GM19463 (cell line): ENCODE measurements around the gene PTPN22.

Experiments
- ATAC-seq: cut with Tn5 transposase; IDR thresholded peaks from one replicate; pipeline ENCODE4 v1.9.1; 2021; ENCODE audit warnings: mild to moderate bottlenecking, moderate library complexity; ENCODE audit not compliant: unreplicated experiment

Gene PTPN22

GRCh38 chr1:113804421-113805255, 66.9 kb downstream of the PTPN22 start:
- no peak for ATAC-seq

DNA sequence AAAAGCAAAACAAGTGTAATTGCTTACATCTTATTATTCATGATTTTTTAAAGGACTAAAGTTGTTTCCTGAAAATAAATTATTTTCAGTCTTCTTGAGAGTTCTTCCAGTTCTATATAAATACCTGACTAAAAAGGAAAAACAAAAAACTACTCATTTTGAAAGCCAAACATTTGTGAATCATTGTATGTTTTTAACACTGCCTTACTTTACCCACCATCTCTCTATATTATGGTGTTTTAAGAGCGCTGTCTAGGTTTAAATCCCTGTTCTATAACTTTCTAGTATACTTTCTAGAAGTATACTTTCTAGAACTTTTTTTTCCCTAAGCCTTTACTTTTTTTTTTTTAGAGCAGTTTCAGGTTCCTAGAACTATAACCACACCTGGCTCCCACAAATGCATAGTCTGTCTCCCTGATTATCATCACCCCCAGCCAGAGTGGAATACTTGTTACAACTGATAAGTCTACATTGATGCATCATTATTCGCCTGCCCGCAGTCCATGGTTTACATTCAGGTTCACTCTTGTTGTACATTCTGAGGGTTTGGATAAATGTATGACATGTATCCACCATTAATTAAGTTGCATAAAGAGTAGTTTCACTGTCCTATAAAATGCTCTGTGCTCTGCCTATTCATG, 69.0 kb downstream of the PTPN22 start:
- ATAC-seq = no peak

DNA sequence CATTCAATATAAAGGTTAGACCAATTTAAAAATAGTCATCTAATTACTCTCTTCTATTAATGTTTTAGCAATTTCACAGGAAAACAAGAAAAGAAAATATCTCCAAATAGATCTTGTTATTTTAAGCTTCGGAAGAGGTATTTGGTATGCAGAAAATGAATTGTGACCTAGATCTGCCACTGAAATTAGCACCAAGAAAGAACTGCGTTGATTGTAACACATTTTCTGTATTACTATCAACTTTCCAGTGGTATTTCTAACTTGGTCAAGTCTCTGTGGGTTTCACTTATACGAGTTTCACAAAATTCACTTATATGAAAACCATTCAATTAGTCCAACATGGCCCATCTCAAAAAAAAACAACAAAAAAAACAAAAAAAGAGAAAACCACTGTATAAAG, 71.0 kb downstream of the PTPN22 start:
- ATAC-seq = no peak

- no peak for ATAC-seq
These were observed 74.0 kb downstream of the PTPN22 start for GRCh38 chr1:113797472-113797871.

DNA sequence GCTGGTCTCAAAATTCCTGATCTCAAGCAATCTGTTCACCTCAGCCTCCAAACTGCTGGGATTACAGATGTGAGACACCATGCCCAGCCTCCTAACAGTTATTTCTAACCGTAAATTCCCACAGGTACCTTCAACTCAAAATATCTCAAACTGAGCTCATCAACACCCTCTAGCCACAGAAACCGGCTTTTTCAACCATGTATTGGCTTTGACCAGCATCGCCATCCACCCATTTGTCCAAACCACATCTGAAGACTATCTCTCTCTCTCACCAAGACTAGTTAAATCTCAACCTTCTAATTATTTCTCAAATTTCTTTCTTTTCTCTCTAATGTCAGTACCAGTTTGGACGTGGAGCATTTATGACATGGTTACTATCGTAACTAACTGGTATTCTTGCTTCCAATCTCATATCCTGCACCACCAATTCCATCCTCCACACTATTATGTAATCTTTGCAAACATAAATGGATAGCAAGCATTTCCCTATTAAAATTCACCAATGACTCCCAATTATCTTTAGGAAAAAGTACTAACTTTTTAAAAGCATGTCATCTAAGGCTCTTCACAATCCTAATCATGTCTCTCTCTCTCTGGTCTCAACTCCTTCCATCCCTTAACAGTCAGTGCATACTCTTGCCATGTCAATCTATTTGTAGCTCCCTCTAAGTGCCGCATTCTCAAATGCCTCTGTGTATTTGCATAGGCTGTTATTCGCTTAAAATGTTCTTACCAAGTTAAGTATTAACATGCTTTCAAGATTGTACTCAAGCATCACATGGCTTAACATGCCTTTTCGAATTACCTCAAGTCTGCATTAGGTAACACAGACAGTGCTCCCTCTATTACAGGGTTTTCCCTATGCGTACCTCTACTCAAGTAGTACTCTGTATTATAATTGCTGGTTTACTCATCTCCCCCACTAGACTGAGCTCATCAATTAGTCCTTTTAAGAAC, 77.4 kb downstream of the PTPN22 start:
- peak; percentile 82 for ATAC-seq

DNA sequence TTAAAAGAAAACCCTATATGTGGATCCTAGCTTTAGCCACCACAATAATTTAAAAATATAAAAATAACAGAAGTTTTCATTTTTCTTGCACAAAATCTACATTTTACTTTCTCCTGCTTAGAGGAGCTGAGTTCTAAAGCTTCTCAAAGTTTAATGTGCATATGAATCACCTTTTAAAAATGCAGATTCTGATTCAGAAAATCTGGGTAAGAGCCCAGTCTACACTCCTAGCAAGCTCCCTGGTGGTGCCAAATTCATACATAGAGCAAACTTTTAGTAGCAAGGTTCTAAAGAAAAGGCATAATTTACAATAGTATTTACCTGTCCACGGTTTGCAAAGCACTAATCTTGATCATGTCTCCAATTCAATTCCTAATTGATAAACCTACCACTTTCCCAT, 78.5 kb downstream of the PTPN22 start:
- no peak for ATAC-seq

GRCh38 chr1:113792471-113792870, 79.0 kb downstream of the PTPN22 start:
- ATAC-seq = no peak

DNA sequence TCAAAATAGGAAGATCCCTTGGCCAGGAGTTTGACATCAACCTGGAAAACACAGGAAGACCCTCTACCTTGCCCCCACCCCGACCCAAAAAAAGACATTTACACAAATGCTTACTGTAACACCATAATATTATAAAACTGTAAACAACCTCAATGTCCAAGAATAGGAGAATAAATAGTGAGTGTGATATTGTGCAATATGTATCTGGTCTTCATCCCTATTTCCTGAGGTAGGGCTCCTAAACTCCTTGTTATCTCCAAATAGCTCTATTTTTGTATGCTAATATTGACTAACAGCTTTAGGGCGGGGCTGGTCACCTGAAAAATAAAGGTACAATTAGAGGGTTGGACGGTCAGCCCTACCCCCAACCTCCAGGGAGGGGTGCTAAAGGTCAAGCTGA, 82.7 kb downstream of the PTPN22 start:
- ATAC-seq = no peak

- no peak for ATAC-seq
These were observed 83.8 kb downstream of the PTPN22 start for GRCh38 chr1:113787663-113788062.

GRCh38 chr1:113786069-113786468, 85.4 kb downstream of the PTPN22 start:
- ATAC-seq = no peak

DNA sequence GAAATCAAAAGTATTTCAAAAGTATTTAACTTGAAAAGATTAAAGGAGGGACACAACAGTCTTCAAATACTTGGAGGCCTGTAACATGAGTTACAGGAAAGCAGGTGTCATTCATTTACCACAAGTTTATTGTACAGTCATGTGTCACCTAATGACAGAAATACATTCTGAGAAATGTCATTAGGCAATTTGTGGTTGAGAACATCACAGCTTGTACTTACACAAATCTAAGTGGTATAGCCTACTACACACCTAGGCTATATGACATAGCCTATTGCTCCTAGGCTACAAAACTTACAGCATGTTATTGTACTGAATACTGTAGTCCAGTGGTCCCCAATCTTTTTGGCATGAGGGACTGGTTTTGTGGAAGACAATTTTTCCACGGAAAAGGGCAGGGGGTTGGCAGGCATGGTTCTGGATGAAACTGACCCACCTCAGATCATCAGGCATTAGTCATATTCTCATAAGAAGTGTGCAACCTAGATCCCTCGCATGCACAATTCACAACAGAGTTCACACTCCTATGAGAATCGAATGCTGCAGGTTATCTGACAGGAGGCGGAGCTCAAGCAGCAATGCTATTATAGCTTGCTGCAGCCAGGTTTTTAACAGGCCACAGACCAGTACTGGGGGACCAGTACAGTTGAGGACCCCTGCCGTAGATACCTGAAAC, 87.3 kb downstream of the PTPN22 start:
- peak; percentile 77 for ATAC-seq

GRCh38 chr1:113783254-113784103, 88.0 kb downstream of the PTPN22 start:
- peak; percentile 67 for ATAC-seq

- no peak for ATAC-seq
These were observed 89.1 kb downstream of the PTPN22 start for GRCh38 chr1:113782406-113782805.

DNA sequence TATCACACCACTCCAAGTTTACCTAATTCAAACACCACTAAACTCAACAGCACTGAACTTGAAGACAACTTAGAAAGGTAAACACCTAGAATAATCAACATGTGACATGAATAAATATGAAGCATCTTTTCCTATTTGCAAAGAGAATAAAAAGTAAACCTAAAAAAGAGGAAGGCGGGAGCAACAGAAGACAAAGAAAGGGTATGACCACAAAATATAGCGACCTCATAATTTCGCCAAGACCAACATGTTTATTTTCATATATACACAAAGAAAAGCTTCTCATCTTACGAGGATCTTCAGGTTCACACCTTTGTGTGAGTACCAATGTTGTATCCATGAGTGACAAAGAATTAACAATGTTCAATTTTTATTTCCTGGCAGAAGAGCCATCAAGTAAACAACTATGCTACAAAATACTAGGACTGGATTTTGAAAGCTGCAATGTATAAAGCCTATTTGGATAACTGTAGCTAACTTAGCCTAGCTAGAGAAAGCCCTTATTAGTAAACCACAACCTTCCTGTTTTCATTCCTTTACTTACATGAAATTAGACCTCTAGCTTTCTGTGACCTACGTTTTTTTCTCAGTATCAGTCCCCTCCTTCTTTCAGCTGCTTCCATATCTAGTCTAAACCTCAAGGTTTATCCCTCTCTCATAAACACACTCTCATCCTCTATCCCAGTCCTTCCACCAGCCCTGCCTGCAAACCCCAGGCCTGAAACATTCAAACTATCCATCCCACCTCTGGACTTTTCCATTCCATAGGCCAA, 91.0 kb downstream of the PTPN22 start:
- peak; percentile 39 for ATAC-seq

- no peak for ATAC-seq
These were observed 92.0 kb downstream of the PTPN22 start for GRCh38 chr1:113779542-113779941.

DNA sequence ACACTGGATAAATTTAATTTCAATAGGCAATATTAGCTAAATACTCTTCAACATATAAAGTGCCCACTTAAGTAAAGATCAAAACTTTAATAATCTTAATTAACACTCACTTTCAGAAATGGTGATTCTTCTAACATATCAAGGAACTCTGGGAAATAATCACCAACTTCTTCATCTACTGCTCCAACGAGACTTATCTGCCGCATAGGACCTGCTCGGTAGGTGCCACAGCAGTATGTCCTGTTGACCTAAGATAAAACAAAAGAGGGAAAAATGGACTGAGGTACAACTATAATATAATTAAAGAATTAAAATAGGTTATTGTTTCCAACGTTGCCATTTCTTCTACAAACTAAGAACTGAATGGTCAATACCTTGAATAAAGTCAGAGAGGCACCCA, 94.0 kb downstream of the PTPN22 start:
- ATAC-seq = no peak

GRCh38 chr1:113770031-113770430, 101.5 kb downstream of the PTPN22 start:
- ATAC-seq = no peak

GRCh38 chr1:113769601-113769970, 101.9 kb downstream of the PTPN22 start:
- no peak for ATAC-seq

DNA sequence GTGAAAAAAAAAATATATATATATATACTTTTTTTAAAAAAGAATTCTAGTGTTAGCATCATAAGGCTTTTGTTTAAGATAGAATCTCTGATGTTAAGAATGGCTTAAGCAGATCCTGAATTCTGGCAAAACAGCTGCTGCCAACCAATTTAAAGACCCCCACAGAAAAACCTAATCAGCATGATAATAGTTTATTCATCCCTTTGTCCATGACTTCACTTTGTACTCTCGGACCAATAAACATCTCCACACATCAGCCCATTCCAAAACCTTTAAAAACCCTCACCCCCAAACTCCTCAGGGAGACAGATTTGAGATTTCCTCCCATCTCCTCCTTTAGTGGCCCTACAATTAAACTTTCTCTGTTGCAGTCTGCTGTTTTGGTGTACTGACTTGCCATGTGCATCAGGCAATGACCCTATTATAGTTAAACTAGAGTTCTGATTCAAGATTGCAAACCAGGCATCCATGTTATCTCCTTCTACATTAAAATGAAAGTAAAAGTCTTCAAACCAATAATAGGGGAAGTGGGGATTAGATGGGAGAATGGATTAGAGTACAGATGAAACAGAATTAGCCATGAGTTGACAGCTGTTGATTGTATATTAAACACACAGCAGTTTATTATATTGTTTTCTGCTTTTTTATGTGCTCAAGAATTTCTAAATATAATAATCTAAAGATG, 102.5 kb downstream of the PTPN22 start:
- no peak for ATAC-seq
